OCI-LY1 (cell line): Measurements from ENCODE around the gene RABEPK.

Experiments used
- CTCF ChIP-seq: fragments of 200-600 bp; sonication (generic), shearing (Covaris generic); IDR thresholded peaks from 2 replicates; pipeline ENCODE4 v1.5.1; 2017; ENCODE audit warnings: mild to moderate bottlenecking, antibody characterized with exemption, low read length, moderate library complexity, mixed read lengths
- EZH2 ChIP-seq: fragments of 200-600 bp; sonication (generic), shearing (Covaris generic); IDR thresholded peaks from 2 replicates; pipeline ENCODE4 v1.8.0; 2017; ENCODE audit warnings: borderline replicate concordance, mixed run types, mild to moderate bottlenecking, antibody characterized with exemption, low read length, moderate library complexity, mixed read lengths

DNA sequence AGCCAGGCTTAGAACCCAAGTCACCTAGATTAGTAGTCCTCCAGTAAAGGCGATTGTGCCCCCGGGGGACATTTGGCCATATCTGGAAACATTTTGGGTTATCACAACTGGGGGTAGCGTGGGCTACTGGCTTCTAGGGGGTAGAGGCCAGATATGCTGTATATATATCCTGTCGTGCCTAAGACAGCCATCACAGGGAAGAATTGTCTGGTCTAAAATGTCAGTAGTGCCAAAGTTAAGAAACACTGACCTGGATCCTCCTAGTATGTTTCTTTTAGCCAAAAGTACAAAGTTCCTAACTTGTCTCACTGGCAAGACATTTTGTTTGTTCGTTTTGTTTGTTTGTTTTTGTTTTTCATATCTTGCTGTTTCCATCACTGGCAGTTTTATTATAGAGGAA, 13.8 kb downstream of the RABEPK start:
- no peak for TF ChIP-seq EZH2
- TF ChIP-seq CTCF = no peak
